Measurements from ENCODE around the gene DGKQ. TPM values are rescaled to one million over a fixed set of nuclear protein-coding genes. Genes with fewer than 3 reads are reported as not detected.

Gene DGKQ
- total and polyA plus RNA-seq, 2 experiments from 2014 or later: 4.0 to 22.4 TPM

DNA sequence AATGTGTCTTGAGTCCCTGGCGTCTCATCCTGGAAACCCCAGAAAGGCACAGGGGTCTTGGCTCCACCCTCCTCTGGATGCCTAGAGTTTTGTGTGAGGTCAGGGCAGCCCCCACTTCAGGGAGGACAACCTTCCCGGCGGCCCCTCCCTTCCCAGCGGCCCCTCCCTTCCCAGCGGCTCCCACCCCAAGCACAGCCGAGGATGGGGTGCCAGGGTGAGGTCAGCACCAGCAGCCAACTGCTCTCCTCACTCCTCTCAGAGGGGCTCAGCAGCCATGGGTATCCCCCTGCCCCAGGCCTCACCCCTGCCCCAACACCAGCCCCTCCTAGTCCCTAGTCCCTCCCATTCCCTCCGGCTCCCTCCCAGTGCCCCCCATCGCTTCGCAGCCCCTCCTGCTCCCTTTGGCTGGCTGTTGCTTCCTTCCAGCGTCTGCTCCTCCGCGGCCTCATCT lies 17.4 kb downstream of the DGKQ start:
- H3K9me2 ChIP-seq (ENCODE audit: insufficient read depth): no peaks in the 10 kb centered on the region
- no peaks in the 10 kb centered on the region for H3K27me3 ChIP-seq (ENCODE audit: insufficient read depth)
- Mint-ChIP-seq H3K27ac (no peak overlapping the region), H3K4me3 (no peak overlapping the region), H3K4me1 (peaks cover 3% of the 10 kb centered on the region; the same call in 2 of the 3 replicates), H3K27me3 (ENCODE audit: insufficient read depth, low read depth, poor library complexity) (peaks cover 4% of the 10 kb centered on the region), H3K9me3 (no peaks in the 10 kb centered on the region), H3K36me3 (ENCODE audit: low read depth) (no peaks in the 10 kb centered on the region; the same call in 2 of the 3 replicates)
- H3K36me3 ChIP-seq (ENCODE audit: insufficient read depth): no peaks in the 10 kb centered on the region
- ATAC-seq (no peak), DNase-seq (ENCODE audit: low spot score) (no peak)
- no peak overlapping the region for H3K4me2 ChIP-seq
- no peak overlapping the region for H3K27ac ChIP-seq (ENCODE audit: low read depth)
- H3K4me3 ChIP-seq: no peak overlapping the region
- TF ChIP-seq NANOG (IDR thresholded peaks at IDR 0.05; ENCODE audit: borderline replicate concordance) (no peak), STAT1 (IDR thresholded peaks at IDR 0.05; ENCODE audit: unreplicated experiment) (no peak), ZNF331 (CRISPR knock-in tag; IDR thresholded peaks at IDR 0.05; ENCODE audit: low read depth) (no peak), POLR2AphosphoS5 (IDR thresholded peaks at IDR 0.05; ENCODE audit: low read depth) (no peak), EZH2 (IDR thresholded peaks at IDR 0.05; ENCODE audit: low read depth, unreplicated experiment) (no peak), EZH2phosphoT487 (IDR thresholded peaks at IDR 0.05; ENCODE audit: unreplicated experiment) (no peak), JUNB (IDR thresholded peaks at IDR 0.05; ENCODE audit: unreplicated experiment) (no peak), CREB1 (CRISPR knock-in tag; IDR thresholded peaks at IDR 0.05; ENCODE audit: low read depth) (no peak), ZNF114 (CRISPR knock-in tag; IDR thresholded peaks at IDR 0.05) (no peak)
- TF ChIP-seq, protein P1, sequence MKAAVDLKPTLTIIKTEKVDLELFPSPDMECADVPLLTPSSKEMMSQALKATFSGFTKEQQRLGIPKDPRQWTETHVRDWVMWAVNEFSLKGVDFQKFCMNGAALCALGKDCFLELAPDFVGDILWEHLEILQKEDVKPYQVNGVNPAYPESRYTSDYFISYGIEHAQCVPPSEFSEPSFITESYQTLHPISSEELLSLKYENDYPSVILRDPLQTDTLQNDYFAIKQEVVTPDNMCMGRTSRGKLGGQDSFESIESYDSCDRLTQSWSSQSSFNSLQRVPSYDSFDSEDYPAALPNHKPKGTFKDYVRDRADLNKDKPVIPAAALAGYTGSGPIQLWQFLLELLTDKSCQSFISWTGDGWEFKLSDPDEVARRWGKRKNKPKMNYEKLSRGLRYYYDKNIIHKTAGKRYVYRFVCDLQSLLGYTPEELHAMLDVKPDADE (IDR thresholded peaks at IDR 0.05): no peak
- TF ChIP-seq, protein P2, sequence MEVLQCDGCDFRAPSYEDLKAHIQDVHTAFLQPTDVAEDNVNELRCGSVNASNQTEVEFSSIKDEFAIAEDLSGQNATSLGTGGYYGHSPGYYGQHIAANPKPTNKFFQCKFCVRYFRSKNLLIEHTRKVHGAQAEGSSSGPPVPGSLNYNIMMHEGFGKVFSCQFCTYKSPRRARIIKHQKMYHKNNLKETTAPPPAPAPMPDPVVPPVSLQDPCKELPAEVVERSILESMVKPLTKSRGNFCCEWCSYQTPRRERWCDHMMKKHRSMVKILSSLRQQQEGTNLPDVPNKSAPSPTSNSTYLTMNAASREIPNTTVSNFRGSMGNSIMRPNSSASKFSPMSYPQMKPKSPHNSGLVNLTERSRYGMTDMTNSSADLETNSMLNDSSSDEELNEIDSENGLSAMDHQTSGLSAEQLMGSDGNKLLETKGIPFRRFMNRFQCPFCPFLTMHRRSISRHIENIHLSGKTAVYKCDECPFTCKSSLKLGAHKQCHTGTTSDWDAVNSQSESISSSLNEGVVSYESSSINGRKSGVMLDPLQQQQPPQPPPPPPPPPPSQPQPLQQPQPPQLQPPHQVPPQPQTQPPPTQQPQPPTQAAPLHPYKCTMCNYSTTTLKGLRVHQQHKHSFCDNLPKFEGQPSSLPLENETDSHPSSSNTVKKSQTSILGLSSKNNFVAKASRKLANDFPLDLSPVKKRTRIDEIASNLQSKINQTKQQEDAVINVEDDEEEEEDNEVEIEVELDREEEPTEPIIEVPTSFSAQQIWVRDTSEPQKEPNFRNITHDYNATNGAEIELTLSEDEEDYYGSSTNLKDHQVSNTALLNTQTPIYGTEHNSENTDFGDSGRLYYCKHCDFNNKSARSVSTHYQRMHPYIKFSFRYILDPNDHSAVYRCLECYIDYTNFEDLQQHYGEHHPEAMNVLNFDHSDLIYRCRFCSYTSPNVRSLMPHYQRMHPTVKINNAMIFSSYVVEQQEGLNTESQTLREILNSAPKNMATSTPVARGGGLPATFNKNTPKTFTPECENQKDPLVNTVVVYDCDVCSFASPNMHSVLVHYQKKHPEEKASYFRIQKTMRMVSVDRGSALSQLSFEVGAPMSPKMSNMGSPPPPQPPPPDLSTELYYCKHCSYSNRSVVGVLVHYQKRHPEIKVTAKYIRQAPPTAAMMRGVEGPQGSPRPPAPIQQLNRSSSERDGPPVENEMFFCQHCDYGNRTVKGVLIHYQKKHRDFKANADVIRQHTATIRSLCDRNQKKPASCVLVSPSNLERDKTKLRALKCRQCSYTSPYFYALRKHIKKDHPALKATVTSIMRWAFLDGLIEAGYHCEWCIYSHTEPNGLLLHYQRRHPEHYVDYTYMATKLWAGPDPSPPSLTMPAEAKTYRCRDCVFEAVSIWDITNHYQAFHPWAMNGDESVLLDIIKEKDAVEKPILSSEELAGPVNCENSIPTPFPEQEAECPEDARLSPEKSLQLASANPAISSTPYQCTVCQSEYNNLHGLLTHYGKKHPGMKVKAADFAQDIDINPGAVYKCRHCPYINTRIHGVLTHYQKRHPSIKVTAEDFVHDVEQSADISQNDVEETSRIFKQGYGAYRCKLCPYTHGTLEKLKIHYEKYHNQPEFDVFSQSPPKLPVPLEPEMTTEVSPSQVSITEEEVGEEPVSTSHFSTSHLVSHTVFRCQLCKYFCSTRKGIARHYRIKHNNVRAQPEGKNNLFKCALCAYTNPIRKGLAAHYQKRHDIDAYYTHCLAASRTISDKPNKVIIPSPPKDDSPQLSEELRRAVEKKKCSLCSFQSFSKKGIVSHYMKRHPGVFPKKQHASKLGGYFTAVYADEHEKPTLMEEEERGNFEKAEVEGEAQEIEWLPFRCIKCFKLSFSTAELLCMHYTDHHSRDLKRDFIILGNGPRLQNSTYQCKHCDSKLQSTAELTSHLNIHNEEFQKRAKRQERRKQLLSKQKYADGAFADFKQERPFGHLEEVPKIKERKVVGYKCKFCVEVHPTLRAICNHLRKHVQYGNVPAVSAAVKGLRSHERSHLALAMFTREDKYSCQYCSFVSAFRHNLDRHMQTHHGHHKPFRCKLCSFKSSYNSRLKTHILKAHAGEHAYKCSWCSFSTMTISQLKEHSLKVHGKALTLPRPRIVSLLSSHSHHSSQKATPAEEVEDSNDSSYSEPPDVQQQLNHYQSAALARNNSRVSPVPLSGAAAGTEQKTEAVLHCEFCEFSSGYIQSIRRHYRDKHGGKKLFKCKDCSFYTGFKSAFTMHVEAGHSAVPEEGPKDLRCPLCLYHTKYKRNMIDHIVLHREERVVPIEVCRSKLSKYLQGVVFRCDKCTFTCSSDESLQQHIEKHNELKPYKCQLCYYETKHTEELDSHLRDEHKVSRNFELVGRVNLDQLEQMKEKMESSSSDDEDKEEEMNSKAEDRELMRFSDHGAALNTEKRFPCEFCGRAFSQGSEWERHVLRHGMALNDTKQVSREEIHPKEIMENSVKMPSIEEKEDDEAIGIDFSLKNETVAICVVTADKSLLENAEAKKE (CRISPR knock-in tag; IDR thresholded peaks at IDR 0.05): no peak
- no peaks in the 10 kb centered on the region; the same call in 1 of the 2 replicates for H4K20me1 ChIP-seq (replicated peaks; ENCODE audit: insufficient read depth)
- H3F3A ChIP-seq (replicated peaks; ENCODE audit: low read depth): no peaks in the 10 kb centered on the region
- H2AFZ ChIP-seq: no peak overlapping the region
- H3K79me2 ChIP-seq (replicated peaks; ENCODE audit: insufficient read depth): no peaks in the 10 kb centered on the region
- no peaks in the 10 kb centered on the region for H3K4me1 ChIP-seq (ENCODE audit: insufficient read depth)

Measured in GM23338 (cell line).